Measurements from ENCODE around the gene FOS. TPM values are rescaled to one million over a fixed set of nuclear protein-coding genes. Genes with fewer than 3 reads are reported as not detected.
A peak's percentile ranks its signal among the peaks of the same experiment; 100 is the strongest.

FOS gene
- total and polyA plus RNA-seq, 2 of the 4 experiments (the other 2 are of a cell fraction): 53.6 to 171 TPM

GRCh38 chr14:75242546-75243273 is 35.9 kb upstream of the FOS start:
- Histone ChIP-seq H4K91ac (ENCODE audit: insufficient read depth, low read depth, low read length) (no peak overlapping the region), H2BK20ac (ENCODE audit: low read depth, low read length) (no peak overlapping the region), H3K9ac (ENCODE audit: low read depth, low read length) (no peak overlapping the region), H2AK9ac (replicated peaks; ENCODE audit: low read depth, low read length, poor library complexity) (peak overlapping the region; percentile 53), H3K23ac (ENCODE audit: low read depth, low read length) (no peak overlapping the region), H2AK5ac (ENCODE audit: low read depth, low read length) (no peak overlapping the region), H3K27me3 (ENCODE audit: control insufficient read depth, insufficient read depth, low read length) (peaks cover 10% of the 10 kb centered on the region; the same call in 1 of the 2 replicates), H4K8ac (ENCODE audit: low read depth in 2 of 2, low read length in 2 of 2) (0 out of 4 replicates have a peak overlapping the region, but pooled peaks of 1 of the 2 experiments have one; percentile 6), H2AFZ (replicated peaks; ENCODE audit: low read length, poor library complexity) (peak overlapping the region; percentile 82), H3K56ac (ENCODE audit: extremely low read depth, insufficient read depth, low read length) (no peak overlapping the region), H4K20me1 (ENCODE audit: insufficient read depth, low read length) (no peaks in the 10 kb centered on the region), H3K4ac (ENCODE audit: low read depth, low read length) (peak overlapping the region; percentile 5; the same call in 1 of the 2 replicates), H2BK120ac (ENCODE audit: low read depth, low read length) (no peak overlapping the region), H3K9me3 (ENCODE audit: control insufficient read depth, insufficient read depth, low read length) (no peaks in the 10 kb centered on the region), H4K5ac (ENCODE audit: low read depth, low read length) (no peak overlapping the region), H3K4me1 (ENCODE audit: control insufficient read depth, insufficient read depth, low read length) (peaks cover under 1% of the 10 kb centered on the region; the same call in 1 of the 2 replicates), H3K4me3 (ENCODE audit: insufficient read depth, low read depth, low read length) (no peak overlapping the region), H3K36me3 (ENCODE audit: control insufficient read depth, insufficient read depth, low read length) (no peaks in the 10 kb centered on the region), H3K14ac (replicated peaks; ENCODE audit: low read depth, low read length) (0 out of 2 replicates have a peak overlapping the region, but pooled peaks have one; percentile 13), H3K79me1 (ENCODE audit: low read depth in 1 of 2, low read length in 2 of 2) (no peaks in the 10 kb centered on the region), H2BK15ac (ENCODE audit: low read depth, low read length) (no peak overlapping the region), H3K18ac (ENCODE audit: low read depth, low read length) (no peak overlapping the region), H3K27ac (ENCODE audit: insufficient read depth, low read length) (no peak overlapping the region), H3K9me1 (ENCODE audit: insufficient read depth, low read length) (peaks cover 2% of the 10 kb centered on the region; the same call in 1 of the 2 replicates), H3K4me2 (ENCODE audit: low read depth, low read length) (peak overlapping the region; percentile 1; the same call in 1 of the 2 replicates), H2BK5ac (ENCODE audit: low read depth, low read length, poor library complexity, severe bottlenecking) (no peak overlapping the region)
- POLR2A ChIA-PET (ENCODE audit: unreplicated experiment): no interaction called here
- CTCF ChIA-PET: no interaction called here
- no TSS peak for BruUV-seq (replicated peaks)
- dilution Hi-C loops (cut with HindIII; ENCODE audit: low sequenced_read_pairs, unreplicated experiment) (no loop called here), in situ Hi-C loops (cut with MboI; ENCODE audit: low sequenced_read_pairs) (no loop called here), intact Hi-C loops (cut with micrococcal nuclease) (no loop called here)
- DNase-seq (peak; percentile 87), ATAC-seq (ENCODE audit: low read depth) (peak; percentile 100)
- TF ChIP-seq CTCF (conservative IDR thresholded peaks at IDR 0.05; ENCODE audit: low read depth, low read length): no peak
- no peak for TF ChIP-seq BHLHE40 (IDR thresholded peaks at IDR 0.05; ENCODE audit: low read depth, low read length)
- no peak for TF ChIP-seq USF2 (IDR thresholded peaks at IDR 0.05; ENCODE audit: low read depth, low read length)
- no peak for TF ChIP-seq RCOR1 (IDR thresholded peaks at IDR 0.05; ENCODE audit: insufficient replicate concordance, low read length)
- TF ChIP-seq NFE2L2 (IDR thresholded peaks at IDR 0.05; ENCODE audit: low read depth, low read length): no peak
- no peak for TF ChIP-seq RFX5 (IDR thresholded peaks at IDR 0.05; ENCODE audit: low read depth, low read length)
- no peak for TF ChIP-seq CEBPB (IDR thresholded peaks at IDR 0.05; ENCODE audit: low read depth, low read length)
- no peak for TF ChIP-seq MAZ (IDR thresholded peaks at IDR 0.05; ENCODE audit: borderline replicate concordance, low read depth, low read length)
- TF ChIP-seq MAFK (IDR thresholded peaks at IDR 0.05; ENCODE audit: low read depth, low read length): no peak
- no peak for TF ChIP-seq SMC3 (IDR thresholded peaks at IDR 0.05; ENCODE audit: low read depth, low read length)
- no peak for TF ChIP-seq ELK1 (IDR thresholded peaks at IDR 0.05; ENCODE audit: borderline replicate concordance, low read depth, low read length)
- TF ChIP-seq POLR2A (IDR thresholded peaks at IDR 0.05; ENCODE audit: low read depth, low read length): no peak
- no peak for TF ChIP-seq RAD21 (IDR thresholded peaks at IDR 0.05; ENCODE audit: low read length)
- WGBS, 2 experiments (ENCODE audit: extremely low coverage in 2 of 2, insufficient read length in 1 of 2): 7% methylated on average over 4 of the region's 12 CpGs; no CpG with 5 or more reads in 1 of the 2 experiments

All from IMR-90 (cell line).